GM12878 (cell line): Measurements from ENCODE around the gene PREX1. TPM values are rescaled to one million over a fixed set of nuclear protein-coding genes. Genes with fewer than 3 reads are reported as not detected.

Experiments used
- BHLHE40 ChIP-seq, 2 experiments: fragments of 450-650 bp in 1 of 2; IDR thresholded peaks; 2 replicates each; pipeline ENCODE4 v1.6.1; 2011 to 2017; ENCODE audit warnings: low read depth in 2 of 2, borderline replicate concordance in 1 of 2, improper control_type of control experiment in 1 of 2, low read length in 1 of 2, mild to moderate bottlenecking in 1 of 2
- BRCA1 ChIP-seq: IDR thresholded peaks from 2 replicates; pipeline ENCODE4 v1.6.1; 2011; ENCODE audit warnings: low read depth, low read length, improper control_type of control experiment
- CHD1 ChIP-seq: IDR thresholded peaks from 2 replicates; pipeline ENCODE4 v1.6.1; 2012; ENCODE audit warnings: low read depth, low read length, improper control_type of control experiment
- CHD4 ChIP-seq: fragments of 200-600 bp; sonication (generic); IDR thresholded peaks from 2 replicates; pipeline ENCODE4 v1.6.1; 2016; ENCODE audit warnings: mild to moderate bottlenecking
- CTCF ChIP-seq, 3 experiments: IDR thresholded peaks in 2 of 3; conservative IDR thresholded peaks in 1 of 3; 2 replicates each; pipeline ENCODE4 v1.5.1; 2011; ENCODE audit warnings: low read depth in 3 of 3, low read length in 3 of 3, mild to moderate bottlenecking in 3 of 3, control low read depth in 2 of 3, moderate library complexity in 2 of 3, inconsistent platforms in 1 of 3, mixed read lengths in 1 of 3; ENCODE audit not compliant: control insufficient read depth in 2 of 3, insufficient read depth in 1 of 3; ENCODE audit errors: extremely low read depth in 1 of 3
- EP300 ChIP-seq, 2 experiments: fragments of 150-350 bp in 1 of 2; IDR thresholded peaks; 2 replicates each; pipeline ENCODE4 v1.6.1; 2011 to 2012; ENCODE audit warnings: low read depth in 2 of 2, low read length in 2 of 2, borderline replicate concordance in 1 of 2, improper control_type of control experiment in 1 of 2, inconsistent platforms in 1 of 2; ENCODE audit not compliant: control insufficient read depth in 1 of 2
- GATAD2B ChIP-seq: fragments of 450-650 bp; conservative IDR thresholded peaks from 2 replicates; pipeline ENCODE4 v1.6.1; 2017; ENCODE audit warnings: low read depth, mild to moderate bottlenecking, moderate library complexity
- HDAC2 ChIP-seq: fragments of 200-600 bp; sonication (generic); IDR thresholded peaks from 2 replicates; pipeline ENCODE4 v1.6.1; 2017
- IKZF2 ChIP-seq, 2 experiments: fragments of 450-650 bp; IDR thresholded peaks; 2 replicates each; pipeline ENCODE4 v1.6.1; 2017; ENCODE audit warnings: mild to moderate bottlenecking in 2 of 2, moderate library complexity in 2 of 2
- IRF4 ChIP-seq: IDR thresholded peaks from 2 replicates; pipeline ENCODE4 v1.6.1; 2011; ENCODE audit warnings: low read depth, low read length
- IRF5 ChIP-seq: fragments of 450-650 bp; IDR thresholded peaks from 2 replicates; pipeline ENCODE4 v1.6.1; 2017; ENCODE audit warnings: borderline replicate concordance
- KDM1A ChIP-seq: fragments of 200-600 bp; sonication (generic); IDR thresholded peaks from 2 replicates; pipeline ENCODE4 v1.6.1; 2016; ENCODE audit warnings: borderline replicate concordance
- MTA2 ChIP-seq: fragments of 450-650 bp; IDR thresholded peaks from 2 replicates; pipeline ENCODE4 v1.6.1; 2016; ENCODE audit warnings: low read depth, mild to moderate bottlenecking, moderate library complexity
- MXI1 ChIP-seq: fragments of 150-350 bp; IDR thresholded peaks from 2 replicates; pipeline ENCODE4 v1.6.1; 2011; ENCODE audit warnings: low read depth, mild to moderate bottlenecking, inconsistent platforms, low read length, improper control_type of control experiment
- MYB ChIP-seq: fragments of 150-350 bp; IDR thresholded peaks from 2 replicates; pipeline ENCODE4 v1.6.1; 2014; ENCODE audit warnings: mild to moderate bottlenecking, low read depth, low read length, borderline replicate concordance
- PAX5 ChIP-seq: IDR thresholded peaks from 2 replicates; pipeline ENCODE4 v1.6.1; 2011; ENCODE audit warnings: low read depth, low read length, borderline replicate concordance
- POLR2AphosphoS2 ChIP-seq: IDR thresholded peaks from 2 replicates; pipeline ENCODE4 v1.6.1; 2011; ENCODE audit warnings: low read depth, mild to moderate bottlenecking, low read length, improper control_type of control experiment, moderate library complexity
- POU2F2 ChIP-seq: IDR thresholded peaks from 3 replicates; pipeline ENCODE4 v1.6.1; 2011; ENCODE audit warnings: low read depth, mild to moderate bottlenecking, low read length, borderline replicate concordance
- RAD51 ChIP-seq: fragments of 450-650 bp; IDR thresholded peaks from 2 replicates; pipeline ENCODE4 v1.6.1; 2016; ENCODE audit warnings: moderate library complexity, mild to moderate bottlenecking, inconsistent platforms
- RELB ChIP-seq: fragments of 450-650 bp; IDR thresholded peaks from 2 replicates; pipeline ENCODE4 v1.6.1; 2017; ENCODE audit warnings: low read depth, mild to moderate bottlenecking, moderate library complexity
- SIN3A ChIP-seq: IDR thresholded peaks from 2 replicates; pipeline ENCODE4 v1.6.1; 2012; ENCODE audit warnings: low read depth, low read length, improper control_type of control experiment
- TAF1 ChIP-seq: IDR thresholded peaks from 2 replicates; pipeline ENCODE4 v1.6.1; 2011; ENCODE audit warnings: mild to moderate bottlenecking, low read depth, low read length, borderline replicate concordance
- ZBTB4 ChIP-seq: fragments of 450-650 bp; formaldehyde crosslinking; IDR thresholded peaks from 2 replicates; pipeline ENCODE4 v1.4.0; 2022; ENCODE audit warnings: mild to moderate bottlenecking, moderate library complexity
- ZZZ3 ChIP-seq: IDR thresholded peaks from 2 replicates; pipeline ENCODE4 v1.6.1; 2011; ENCODE audit warnings: low read depth; ENCODE audit not compliant: control insufficient read depth, insufficient read length
- polyA plus RNA-seq, 11 experiments: library from polyadenylated mRNA; depleted of rRNA in 4 of 11; unstranded in 6 of 11; stranded (reverse) in 5 of 11; fragments of >200 nt; fragmentation: Nextera tagmentation in 4 of 11; fragmentation: Illumina TruSeq in 1 of 11; extraction: Ambion mirVana in 4 of 11; extraction: Trizol in 1 of 11; gene quantifications; 1 replicate in 1 of 11; 2 replicates in 10 of 11; pipeline versions ENCODE4 v1.2.1 to v1.2.3, GENCODE V29; 2011 to 2016; ENCODE audit warnings: inconsistent platforms in 2 of 11, missing spikeins in 2 of 11, low read depth in 1 of 11
- total RNA-seq, 4 experiments: library from RNA; depleted of rRNA in 3 of 4; stranded (reverse); fragments of >200 nt in 3 of 4; fragmentation: Illumina TruSeq in 1 of 4; extraction: Trizol in 1 of 4; gene quantifications; 2 replicates each; pipeline versions ENCODE4 v1.2.1 to v1.2.3, GENCODE V29; 2013 to 2021

The PREX1 gene
- total and polyA plus RNA-seq, 10 of the 15 experiments (the other 5 are each of a cell fraction or from before 2014, with no cell fraction given): 2.6 to 114 (median 38.9) TPM

GRCh38 chr20:48832405-48832730, 4.6 kb upstream of the PREX1 start (continued):
- no peak for TF ChIP-seq IRF5
- no peak for TF ChIP-seq ZZZ3
- no peak for TF ChIP-seq MXI1
- TF ChIP-seq IKZF2 (IDR thresholded peaks at IDR 0.05): peak in 1 of 2 experiments; percentile 19; a peak in 2 of 4 replicates
- TF ChIP-seq HDAC2: no peak
- TF ChIP-seq ZBTB4 (CRISPR knock-in tag): no peak
- TF ChIP-seq POLR2AphosphoS2: no peak
- no peak for TF ChIP-seq RAD51
- TF ChIP-seq BRCA1: no peak
- TF ChIP-seq CHD1: no peak
- no peak for TF ChIP-seq SIN3A
- 0 out of 3 replicates have a peak, but pooled peaks have one; percentile 42 for TF ChIP-seq POU2F2
- TF ChIP-seq MTA2: no peak
- TF ChIP-seq CHD4: no peak
- TF ChIP-seq BHLHE40 (IDR thresholded peaks at IDR 0.05; ENCODE audit: borderline replicate concordance in 1 of 2, low read depth in 2 of 2, low read length in 1 of 2): no peak
- no peak for TF ChIP-seq MYB
- no peak for TF ChIP-seq EP300 (IDR thresholded peaks at IDR 0.05; ENCODE audit: borderline replicate concordance in 1 of 2, control insufficient read depth in 1 of 2, low read depth in 2 of 2, low read length in 2 of 2)
- TF ChIP-seq GATAD2B: no peak
- 0 out of 2 replicates have a peak, but pooled peaks have one; percentile 13 for TF ChIP-seq RELB
- no peak for TF ChIP-seq IRF4
- TF ChIP-seq PAX5: no peak
- TF ChIP-seq KDM1A: no peak
- no peak for TF ChIP-seq CTCF (IDR thresholded peaks at IDR 0.05 in 2 of 3, conservative IDR thresholded peaks at IDR 0.05 in 1 of 3; ENCODE audit: control insufficient read depth in 2 of 3, extremely low read depth in 1 of 3, insufficient read depth in 1 of 3, low read depth in 3 of 3, low read length in 3 of 3)
- TF ChIP-seq TAF1: no peak
